K562 (cell line): ENCODE data around the gene NTRK3. TPM values are rescaled to one million over a fixed set of nuclear protein-coding genes. Genes with fewer than 3 reads are reported as not detected.

Experiments used
- ATAC-seq: fragments of 200-7000 bp; cut with Tn5 transposase; 3 replicates; pipeline ENCODE4 v1.9.1; 2020; ENCODE audit warnings: moderate library complexity
- BruUV-seq: library from RNA; stranded (reverse); fragments of 400-500 nt; replicated peaks from 2 replicates; lab custom pipeline; 2021; lab: Mats Ljungman, UMichigan
- CTCF ChIA-PET: fragments of 300-600 bp; formaldehyde crosslinking; extraction: SDS; loops from one replicate; lab custom pipeline; 2021; ENCODE audit warnings: low intra/inter-chr PET ratio; lab: Yijun Ruan, JAX
- POLR2A ChIA-PET: fragments of 300-600, 350-650 bp; sonication (Branson Sonifier 250); formaldehyde crosslinking; extraction: SDS; loops from one replicate; lab custom pipeline; 2021; ENCODE audit warnings: antibody characterized with exemption, inconsistent platforms; lab: Yijun Ruan, JAX
- DNase-seq, 4 experiments: peaks; one replicate each; pipeline versions ENCODE4 v3.0.0 to v3.0.0-alpha.2; 2011 to 2018; ENCODE audit warnings: low spot score in 3 of 4, mixed read lengths in 3 of 4; ENCODE audit errors: extremely low read depth in 1 of 4
- FAIRE-seq: peaks from 2 replicates; lab custom pipeline; 2011; peaks lifted over from hg19 to GRCh38; lab: Jason Lieb, UNC
- H2AFZ ChIP-seq: 2 replicates; pipeline ENCODE4 v1.6.0; 2011; ENCODE audit warnings: low read depth, low read length, control low read depth, inconsistent platforms
- H3K27ac ChIP-seq: fragments of 200-600 bp; 3 replicates; pipeline ENCODE4 v1.8.0; 2011; ENCODE audit warnings: low read depth, mild to moderate bottlenecking, control low read depth, inconsistent platforms, low read length, moderate library complexity, mixed read lengths; ENCODE audit errors: extremely low read depth
- H3K27me3 ChIP-seq, 2 experiments: fragments of 300-600 bp in 1 of 2; 2 replicates in 1 of 2; 3 replicates in 1 of 2; pipeline versions ENCODE4 v1.6.0 to v1.8.0; 2011; ENCODE audit warnings: inconsistent platforms in 2 of 2, low read length in 2 of 2, mild to moderate bottlenecking in 1 of 2, mixed read lengths in 1 of 2, moderate library complexity in 1 of 2; ENCODE audit not compliant: control insufficient read depth in 2 of 2, insufficient read depth in 2 of 2
- H3K36me3 ChIP-seq: fragments of 300-600 bp; 3 replicates; pipeline ENCODE4 v1.8.0; 2011; ENCODE audit warnings: mild to moderate bottlenecking, low read length, inconsistent platforms; ENCODE audit not compliant: control insufficient read depth, insufficient read depth
- H3K4me1 ChIP-seq, 2 experiments: fragments of 200-600 bp in 1 of 2; replicated peaks in 1 of 2; 2 replicates in 1 of 2; 3 replicates in 1 of 2; pipeline versions ENCODE4 v1.5.1 to v1.8.0; 2011; ENCODE audit warnings: inconsistent platforms in 2 of 2, low read length in 2 of 2, mild to moderate bottlenecking in 1 of 2, mixed read lengths in 1 of 2, moderate library complexity in 1 of 2; ENCODE audit not compliant: control insufficient read depth in 2 of 2, insufficient read depth in 2 of 2
- H3K4me2 ChIP-seq: 2 replicates; pipeline ENCODE4 v1.6.1; 2011; ENCODE audit warnings: low read length, control low read depth, inconsistent platforms, mixed read lengths; ENCODE audit not compliant: insufficient read depth
- H3K4me3 ChIP-seq: fragments of 200-600 bp; sonication (generic), shearing (Covaris generic); 2 replicates; pipeline ENCODE4 v1.5.1; 2016; ENCODE audit warnings: control low read depth, inconsistent platforms
- H3K79me2 ChIP-seq: fragments of 200-600 bp; 3 replicates; pipeline ENCODE4 v1.8.0; 2011; ENCODE audit warnings: low read length, inconsistent platforms; ENCODE audit not compliant: control insufficient read depth, insufficient read depth
- H3K9ac ChIP-seq, 2 experiments: 2 replicates each; pipeline versions ENCODE4 v1.6.0 to v1.6.1; 2011; ENCODE audit warnings: low read depth in 2 of 2, low read length in 2 of 2, control low read depth in 1 of 2, inconsistent platforms in 1 of 2, mild to moderate bottlenecking in 1 of 2, mixed read lengths in 1 of 2; ENCODE audit not compliant: insufficient read depth in 1 of 2
- H3K9me1 ChIP-seq: one replicate; pipeline ENCODE4 v1.6.0; 2011; ENCODE audit warnings: inconsistent platforms, mild to moderate bottlenecking, low read length, moderate library complexity; ENCODE audit not compliant: control insufficient read depth, insufficient read depth
- H3K9me3 ChIP-seq: replicated peaks from 2 replicates; pipeline ENCODE4 v1.5.1; 2011; ENCODE audit warnings: low read depth, low read length, inconsistent platforms; ENCODE audit not compliant: control insufficient read depth, insufficient read depth
- H4K20me1 ChIP-seq: replicated peaks from 2 replicates; pipeline ENCODE4 v1.6.1; 2011; ENCODE audit warnings: low read length, inconsistent platforms, mixed read lengths; ENCODE audit not compliant: control insufficient read depth, insufficient read depth
- CLOCK ChIP-seq: fragments of 250-450 bp; sonication (Bioruptor Pico); IDR thresholded peaks from 2 replicates; pipeline ENCODE4 v1.4.0; 2020; ENCODE audit warnings: mild to moderate bottlenecking, moderate library complexity, borderline replicate concordance
- HMGN3 ChIP-seq: IDR thresholded peaks from 2 replicates; pipeline ENCODE4 v1.6.1; 2011; ENCODE audit warnings: borderline replicate concordance, low read depth, mild to moderate bottlenecking, mixed read lengths, low read length; ENCODE audit not compliant: insufficient read length; ENCODE audit errors: extremely low read depth
- HSF4 ChIP-seq: fragments of 250-450 bp; sonication (Bioruptor Pico); IDR thresholded peaks from 2 replicates; pipeline ENCODE4 v2.1.2; 2022; ENCODE audit warnings: mild to moderate bottlenecking, moderate library complexity, borderline replicate concordance
- NCOR1 ChIP-seq: fragments of 450-650 bp; IDR thresholded peaks from 2 replicates; pipeline ENCODE4 v1.6.1; 2016; ENCODE audit warnings: mild to moderate bottlenecking, moderate library complexity
- ZBTB34 ChIP-seq: fragments of 250-450 bp; sonication (Bioruptor Pico); IDR thresholded peaks from 2 replicates; pipeline ENCODE4 v1.8.0; 2021; ENCODE audit warnings: mild to moderate bottlenecking, moderate library complexity
- ZC3H4 ChIP-seq: sonication (generic); formaldehyde crosslinking; IDR thresholded peaks from 2 replicates; pipeline ENCODE4 v1.9.0; 2021; ENCODE audit warnings: missing genetic modification reagents, borderline replicate concordance
- ZHX1 ChIP-seq: fragments of 150-350 bp; conservative IDR thresholded peaks from 2 replicates; pipeline ENCODE4 v1.6.1; 2014; ENCODE audit warnings: low read length
- ZNF224 ChIP-seq: sonication (generic); formaldehyde crosslinking; IDR thresholded peaks from 2 replicates; pipeline ENCODE4 v1.8.0; 2022; ENCODE audit warnings: mild to moderate bottlenecking, missing genetic modification reagents
- ZNF445 ChIP-seq: fragments of 250-450 bp; sonication (Bioruptor Pico); IDR thresholded peaks from 2 replicates; pipeline ENCODE4 v1.4.0; 2020; ENCODE audit warnings: low read depth, mild to moderate bottlenecking, moderate library complexity
- WGBS: fragments of 100-300 bp; shearing (Covaris generic); methylation state at CpG from one replicate; pipeline ENCODE4 v1.1.6; 2016; ENCODE audit warnings: low coverage, mixed read lengths; ENCODE audit not compliant: insufficient coverage; ENCODE audit errors: missing lambda C conversion rate; 5-methylcytosine and 5-hydroxymethylcytosine counted together
- in situ Hi-C: fragments of 300-500 bp; cut with MboI; formaldehyde crosslinking; loops from 4 replicates; pipeline ENCODE4 v1.15.0; 2018; ENCODE audit warnings: inconsistent platforms, mixed read lengths
- intact Hi-C: fragments of 100-400 bp; cut with micrococcal nuclease; formaldehyde crosslinking; loops from 2 replicates; pipeline ENCODE4 v1.14.2; 2022
- polyA plus RNA-seq, 8 experiments: library from polyadenylated mRNA; depleted of rRNA in 4 of 8; stranded (reverse) in 5 of 8; unstranded in 3 of 8; fragments of >200 nt; fragmentation: Nextera tagmentation in 2 of 8; fragmentation: Illumina TruSeq in 1 of 8; extraction: Ambion mirVana in 2 of 8; extraction: Trizol in 1 of 8; gene quantifications; 2 replicates each; pipeline versions ENCODE4 v1.2.1 to v1.2.3, GENCODE V29; 2011 to 2014; ENCODE audit warnings: inconsistent platforms in 1 of 8, missing spikeins in 1 of 8
- total RNA-seq, 7 experiments: library from RNA; depleted of rRNA in 6 of 7; stranded (reverse); fragments of >200 nt in 6 of 7; fragmentation: Illumina TruSeq in 2 of 7; extraction: Trizol in 2 of 7; gene quantifications; 2 replicates each; pipeline versions ENCODE4 v1.2.1 to v1.2.3, GENCODE V29; 2011 to 2021; ENCODE audit warnings: low replicate concordance in 1 of 7
- TF ChIP-seq, protein P1 (sequence below): IDR thresholded peaks from 2 replicates; pipeline ENCODE4 v1.6.1; 2011; ENCODE audit not compliant: insufficient read length; ENCODE audit errors: extremely low read depth
- TF ChIP-seq, protein P2 (sequence below): conservative IDR thresholded peaks from 2 replicates; pipeline ENCODE4 v1.6.1; 2011; ENCODE audit warnings: low read depth, mild to moderate bottlenecking, low read length; ENCODE audit not compliant: control insufficient read depth

Gene NTRK3
- total and polyA plus RNA-seq, 9 of the 15 experiments (the other 6 are each of a cell fraction or from before 2014, with no cell fraction given), result 0.11 to 0.13 TPM; not detected in 7

GRCh38 chr15:87981969-87982368 is 274.6 kb downstream of the NTRK3 start:
- Histone ChIP-seq H3K36me3 (no peaks in the 10 kb centered on the region), H3K9ac (no peak overlapping the region), H3K4me1 (no peaks in the 10 kb centered on the region), H2AFZ (no peak overlapping the region), H3K79me2 (no peaks in the 10 kb centered on the region), H3K4me3 (no peak overlapping the region), H3K9me3 (no peaks in the 10 kb centered on the region), H3K27ac (no peak overlapping the region), H3K4me2 (no peak overlapping the region), H3K9me1 (no peaks in the 10 kb centered on the region), H4K20me1 (no peaks in the 10 kb centered on the region), H3K27me3 (no peaks in the 10 kb centered on the region)
- intact Hi-C loops (no loop called here), in situ Hi-C loops (no loop called here)
- no TSS peak for BruUV-seq
- FAIRE-seq (no peak), DNase-seq (no peak), ATAC-seq (no peak)
- CTCF ChIA-PET, result no interaction called here
- WGBS, result 0% methylated on average over 6 of the region's 6 CpGs
- POLR2A ChIA-PET, result no interaction called here
- TF ChIP-seq, protein P1, sequence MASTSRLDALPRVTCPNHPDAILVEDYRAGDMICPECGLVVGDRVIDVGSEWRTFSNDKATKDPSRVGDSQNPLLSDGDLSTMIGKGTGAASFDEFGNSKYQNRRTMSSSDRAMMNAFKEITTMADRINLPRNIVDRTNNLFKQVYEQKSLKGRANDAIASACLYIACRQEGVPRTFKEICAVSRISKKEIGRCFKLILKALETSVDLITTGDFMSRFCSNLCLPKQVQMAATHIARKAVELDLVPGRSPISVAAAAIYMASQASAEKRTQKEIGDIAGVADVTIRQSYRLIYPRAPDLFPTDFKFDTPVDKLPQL, result no peak
- TF ChIP-seq ZNF445 (no peak), NCOR1 (no peak), HSF4 (CRISPR knock-in tag) (no peak), ZNF224 (CRISPR knock-in tag) (no peak), ZBTB34 (CRISPR knock-in tag) (no peak), ZC3H4 (CRISPR knock-in tag) (no peak), CLOCK (CRISPR knock-in tag) (no peak), ZHX1 (no peak), HMGN3 (no peak)
- TF ChIP-seq, protein P2, sequence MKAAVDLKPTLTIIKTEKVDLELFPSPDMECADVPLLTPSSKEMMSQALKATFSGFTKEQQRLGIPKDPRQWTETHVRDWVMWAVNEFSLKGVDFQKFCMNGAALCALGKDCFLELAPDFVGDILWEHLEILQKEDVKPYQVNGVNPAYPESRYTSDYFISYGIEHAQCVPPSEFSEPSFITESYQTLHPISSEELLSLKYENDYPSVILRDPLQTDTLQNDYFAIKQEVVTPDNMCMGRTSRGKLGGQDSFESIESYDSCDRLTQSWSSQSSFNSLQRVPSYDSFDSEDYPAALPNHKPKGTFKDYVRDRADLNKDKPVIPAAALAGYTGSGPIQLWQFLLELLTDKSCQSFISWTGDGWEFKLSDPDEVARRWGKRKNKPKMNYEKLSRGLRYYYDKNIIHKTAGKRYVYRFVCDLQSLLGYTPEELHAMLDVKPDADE, result no peak
